HG03103 (cell line): ENCODE data around the gene KPNB1.
"Not testable (repeated sequence)": the region's sequence is repeated elsewhere in the genome, so short reads cannot be mapped to it uniquely, and the experiment has no call there.

ENCODE experiments used
- ATAC-seq: cut with Tn5 transposase; IDR thresholded peaks from one replicate; pipeline ENCODE4 v1.9.1; 2021; ENCODE audit warnings: low read depth; ENCODE audit not compliant: unreplicated experiment

KPNB1 gene

DNA sequence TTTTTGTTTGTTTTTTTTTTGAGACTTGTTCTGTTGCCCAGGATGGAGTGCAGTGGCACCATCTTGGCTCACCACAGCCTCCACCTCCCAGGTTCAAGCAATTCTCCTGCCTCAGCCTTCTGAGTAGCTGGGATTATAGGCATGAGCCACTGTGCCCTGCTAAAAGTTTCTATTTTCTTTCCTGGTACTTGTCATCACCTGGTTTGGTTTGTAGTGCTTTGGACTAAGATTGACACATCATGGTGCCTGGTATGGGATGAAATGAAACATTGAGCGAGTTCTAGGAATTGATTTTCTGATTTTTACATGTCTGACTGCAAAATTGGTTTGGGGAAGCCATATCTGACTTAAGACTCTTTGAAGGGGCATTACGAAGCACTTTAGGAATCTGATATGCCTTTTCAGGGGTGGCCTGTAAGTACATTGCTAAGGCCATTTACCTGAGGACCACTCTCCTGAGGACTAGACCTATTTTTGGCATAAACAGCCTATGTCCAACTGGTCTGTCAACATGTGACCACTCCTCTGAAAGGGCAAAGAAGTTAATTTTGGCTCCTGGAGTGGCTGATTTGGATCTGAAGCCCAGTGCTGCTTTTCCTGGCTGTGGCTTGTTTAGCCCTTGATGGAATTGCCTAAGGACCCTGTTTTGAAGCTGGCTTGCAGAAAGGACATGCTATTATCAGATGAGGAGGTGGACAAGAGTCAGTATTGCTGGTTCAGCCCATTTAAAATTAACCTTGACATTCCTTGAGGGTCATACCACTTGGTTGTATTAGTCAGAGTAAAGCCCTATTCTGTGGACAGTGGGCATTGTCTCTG lies 25.9 kb downstream of the KPNB1 start:
- no peak for ATAC-seq

DNA sequence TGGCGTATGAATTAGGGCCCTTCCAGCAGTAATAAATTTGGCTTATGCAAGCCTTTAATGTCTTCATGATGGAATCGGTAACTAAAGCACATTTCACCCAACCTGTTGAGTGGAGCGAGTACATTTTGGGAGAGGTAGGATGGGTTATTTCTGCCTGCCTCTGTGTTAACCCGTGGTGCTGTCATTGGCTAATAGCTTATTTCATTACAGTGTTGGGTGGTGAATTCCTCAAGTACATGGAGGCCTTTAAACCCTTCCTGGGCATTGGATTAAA lies 26.4 kb downstream of the KPNB1 start:
- ATAC-seq = no peak

DNA sequence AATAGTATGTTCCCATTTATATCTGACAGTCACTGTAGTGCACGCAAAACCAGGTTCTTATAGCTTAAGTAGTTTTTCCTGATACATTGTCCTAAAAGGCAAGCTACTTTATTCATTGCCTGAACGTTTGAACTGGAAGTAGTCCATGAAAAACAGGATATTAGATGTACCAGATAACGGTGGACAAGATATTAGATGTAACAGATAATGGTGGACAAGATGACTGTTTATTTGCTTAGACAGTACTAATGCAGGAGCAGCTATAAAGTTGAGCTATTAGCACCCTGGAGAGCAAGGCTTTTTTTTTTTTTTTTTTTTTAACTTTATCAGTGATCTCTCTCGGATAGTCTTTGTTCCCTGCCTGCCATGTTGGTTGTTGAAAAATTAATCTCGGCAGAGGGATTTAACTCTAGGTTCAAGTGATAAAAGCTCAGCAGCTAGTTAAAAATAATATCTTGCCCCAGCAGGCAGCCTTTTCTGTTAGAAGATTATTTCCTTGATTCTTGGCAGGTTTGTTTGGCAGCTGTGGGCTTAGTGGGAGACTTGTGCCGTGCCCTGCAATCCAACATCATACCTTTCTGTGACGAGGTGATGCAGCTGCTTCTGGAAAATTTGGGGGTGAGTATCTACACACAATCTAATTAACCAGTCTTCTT lies 26.9 kb downstream of the KPNB1 start:
- no peak for ATAC-seq

DNA sequence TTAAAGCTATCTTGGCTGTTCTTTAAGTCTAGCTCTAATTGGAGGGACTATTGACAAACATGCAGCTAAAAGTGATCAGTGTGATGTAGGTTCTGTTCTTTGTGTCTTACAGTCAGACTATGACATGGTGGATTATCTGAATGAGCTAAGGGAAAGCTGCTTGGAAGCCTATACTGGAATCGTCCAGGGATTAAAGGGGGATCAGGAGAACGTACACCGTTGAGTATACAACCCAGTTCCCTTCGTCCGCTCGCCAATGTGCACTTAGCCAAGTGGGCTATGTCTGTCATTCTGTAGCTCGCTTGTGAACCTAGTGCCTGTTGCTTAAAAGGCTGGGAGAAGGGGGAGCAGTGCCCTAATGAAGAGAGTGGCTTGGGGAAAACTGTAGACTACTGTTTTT lies 28.5 kb downstream of the KPNB1 start:
- ATAC-seq = no peak

DNA sequence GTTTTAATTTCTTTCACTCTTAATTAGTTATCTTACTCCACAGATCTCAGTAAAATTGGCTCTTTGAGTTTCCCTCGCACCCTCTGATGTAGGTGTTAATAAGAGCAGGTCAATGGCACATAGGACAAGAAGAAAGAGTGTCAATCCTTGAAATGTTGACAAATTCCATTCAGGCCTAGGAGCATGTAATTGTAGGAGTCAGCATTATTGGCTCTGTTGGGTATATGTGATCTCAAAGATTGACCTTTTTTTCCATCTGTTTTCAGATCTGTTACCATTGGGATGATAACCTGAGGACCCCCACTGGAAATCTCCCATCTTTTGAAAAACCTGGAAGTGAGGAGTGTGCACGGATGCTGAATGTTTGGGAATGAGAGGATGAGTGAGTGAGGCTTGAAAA lies 32.4 kb downstream of the KPNB1 start:
- ATAC-seq = no peak

DNA sequence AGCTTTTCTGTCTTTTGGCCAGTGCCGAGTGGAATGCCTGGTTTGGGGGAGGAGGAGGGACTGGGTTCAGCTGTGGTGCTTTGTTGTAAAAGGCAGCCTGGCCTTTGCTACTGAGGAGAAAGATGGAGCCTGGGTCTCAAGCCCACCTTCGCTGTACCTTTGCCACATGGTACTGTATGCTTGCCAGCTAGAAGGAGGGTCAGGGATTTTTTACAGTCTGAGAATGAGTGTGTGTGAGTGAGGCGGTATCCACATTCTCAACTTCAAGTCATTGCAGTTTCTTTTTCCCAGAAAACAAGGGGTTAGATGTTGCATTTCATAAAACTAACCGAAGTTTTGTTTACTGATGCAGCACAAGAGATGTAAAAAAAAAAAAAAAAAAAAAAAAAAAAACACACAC lies 33.0 kb downstream of the KPNB1 start:
- ATAC-seq = not testable (repeated sequence)

DNA sequence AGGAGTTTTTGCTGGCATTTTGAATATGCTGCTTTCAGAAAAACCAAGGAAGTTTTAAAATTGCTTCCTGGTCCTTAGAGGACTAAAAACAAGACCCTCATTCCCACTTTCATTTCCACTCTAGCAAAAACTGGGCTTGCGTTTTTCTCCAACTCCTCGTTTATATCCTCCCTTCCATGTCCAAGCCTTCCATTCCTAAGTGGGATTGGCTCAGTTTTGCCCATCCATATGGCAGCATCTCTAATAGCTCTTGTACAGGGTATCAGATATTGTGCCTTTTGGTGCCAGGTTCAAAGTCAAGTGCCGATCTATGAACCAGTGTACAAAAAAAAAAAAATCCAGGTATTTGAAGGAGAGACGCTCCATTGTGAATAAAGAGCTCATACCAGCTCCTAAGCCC lies 34.3 kb downstream of the KPNB1 start:
- no peak for ATAC-seq

DNA sequence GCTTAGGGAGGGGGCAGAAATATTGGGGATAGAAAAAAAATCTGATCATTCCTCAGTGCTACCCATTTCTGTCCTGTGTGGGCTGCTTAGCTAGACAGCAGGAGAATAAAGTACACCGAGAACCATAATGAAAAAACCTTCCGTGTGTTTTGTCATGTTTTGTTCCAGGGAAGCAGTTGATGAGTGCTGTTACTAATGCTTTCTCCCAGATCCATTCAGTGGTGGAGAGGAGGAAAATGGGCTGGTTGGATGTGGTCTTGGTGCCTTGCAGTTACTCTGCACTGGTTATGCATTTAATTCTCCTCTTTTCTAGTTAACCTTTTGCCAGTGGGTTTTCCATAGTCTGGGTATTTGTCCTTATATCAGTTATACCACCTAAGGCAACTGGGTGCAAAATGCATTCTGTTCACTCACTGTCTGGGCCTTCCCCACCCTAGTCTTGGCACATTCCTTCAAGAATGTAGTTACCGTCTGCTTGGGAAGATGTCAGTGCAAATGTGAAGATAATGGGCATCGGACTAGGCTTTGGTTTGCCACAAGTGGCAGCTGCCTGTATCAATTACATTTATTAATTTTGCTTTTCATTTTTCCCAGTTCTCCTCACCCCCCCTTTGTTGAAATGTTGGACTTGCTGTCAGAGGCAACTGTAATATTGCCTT lies 34.9 kb downstream of the KPNB1 start:
- ATAC-seq = no peak

DNA sequence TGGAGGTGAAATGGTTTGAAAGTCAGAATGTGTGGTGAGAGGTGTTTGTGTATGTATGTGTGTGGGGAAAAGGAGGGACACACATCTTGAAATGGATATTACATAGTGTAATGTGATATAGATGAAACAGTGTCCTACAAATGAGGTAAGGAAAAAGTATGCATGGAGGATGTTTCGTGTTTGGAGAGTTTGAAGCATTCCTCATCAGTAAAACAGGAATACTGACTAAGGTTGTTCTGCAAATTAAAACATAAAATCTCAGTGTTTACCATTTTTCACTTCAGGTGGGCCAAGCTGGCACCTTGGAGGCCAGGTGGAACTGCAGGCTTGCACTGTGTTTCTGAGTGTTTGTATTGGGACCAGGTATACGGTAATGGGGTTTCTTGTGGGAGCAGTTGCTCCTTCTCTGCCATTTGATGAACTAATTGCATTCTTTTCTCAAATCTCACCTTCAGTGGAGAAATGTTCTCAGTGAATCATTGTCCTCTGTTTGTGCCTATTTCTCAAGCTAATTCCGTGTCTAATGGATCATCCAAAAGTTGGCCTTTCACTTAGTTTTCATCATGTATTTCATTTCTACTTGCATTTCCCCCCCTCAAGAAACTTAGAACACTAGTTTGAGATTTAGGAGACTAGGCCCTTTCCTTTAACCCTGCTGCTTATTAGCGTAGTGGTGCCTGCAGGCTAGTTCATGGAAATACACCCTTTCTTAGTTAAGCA lies 36.0 kb downstream of the KPNB1 start:
- no peak for ATAC-seq

DNA sequence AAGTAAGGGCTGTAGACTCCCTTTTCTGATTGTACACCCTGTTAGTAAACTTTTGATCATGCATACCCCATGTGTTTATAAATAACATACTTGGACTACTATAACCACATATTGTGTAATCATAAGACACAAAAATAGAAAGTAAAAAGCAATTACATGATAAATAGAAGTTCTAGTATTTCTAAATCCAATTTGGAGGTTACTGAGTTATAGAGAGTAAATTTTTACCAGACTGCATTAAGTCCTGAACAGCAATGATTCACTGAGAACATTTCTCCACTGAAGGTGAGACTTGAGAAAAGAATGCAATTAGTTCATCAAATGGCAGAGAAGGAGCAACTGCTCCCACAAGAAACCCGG lies 36.5 kb downstream of the KPNB1 start:
- ATAC-seq = no peak

DNA sequence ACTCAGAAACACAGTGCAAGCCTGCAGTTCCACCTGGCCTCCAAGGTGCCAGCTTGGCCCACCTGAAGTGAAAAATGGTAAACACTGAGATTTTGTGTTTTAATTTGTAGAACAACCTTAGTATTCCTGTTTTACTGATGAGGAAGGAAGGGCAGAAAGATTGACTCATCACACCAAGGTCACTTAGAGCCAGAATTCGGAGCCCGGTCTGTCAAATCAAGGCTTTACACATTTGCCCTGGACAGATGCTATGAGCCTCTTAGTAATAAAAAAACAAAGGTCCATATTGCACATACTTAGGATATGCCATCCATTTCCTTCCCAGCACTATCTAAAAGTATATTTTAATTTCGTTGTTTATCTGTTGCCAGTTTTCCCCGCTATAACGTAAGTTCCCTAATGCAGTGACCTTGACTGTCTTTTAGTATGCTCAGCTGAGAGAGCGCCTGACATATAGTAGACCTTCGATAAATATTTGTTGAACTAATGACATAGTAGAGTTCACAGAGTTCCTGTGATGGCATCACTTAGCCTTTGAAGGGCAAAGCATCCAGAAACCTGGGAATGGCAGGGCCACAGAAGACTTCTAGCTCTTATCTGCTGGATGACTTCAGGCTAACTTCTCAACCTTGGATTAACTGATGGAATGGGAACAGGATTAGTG lies 37.1 kb downstream of the KPNB1 start:
- no peak for ATAC-seq

DNA sequence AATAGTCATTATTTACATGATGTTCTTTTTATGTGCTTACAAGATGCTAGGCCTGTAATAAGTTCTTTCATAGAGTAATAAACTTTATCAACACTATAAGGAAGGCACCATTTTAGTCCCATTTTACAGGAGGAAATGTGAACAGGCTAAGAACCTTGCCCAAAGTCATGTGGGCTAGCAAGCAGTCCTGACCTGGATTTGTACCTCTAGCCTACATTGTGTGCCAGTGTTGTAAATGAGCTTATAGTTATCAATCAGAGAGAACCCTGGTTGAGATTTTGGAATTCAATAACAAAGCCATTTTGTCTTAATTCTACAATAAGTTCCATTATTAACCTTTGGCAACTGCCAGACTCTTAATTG lies 37.6 kb downstream of the KPNB1 start:
- ATAC-seq = no peak

DNA sequence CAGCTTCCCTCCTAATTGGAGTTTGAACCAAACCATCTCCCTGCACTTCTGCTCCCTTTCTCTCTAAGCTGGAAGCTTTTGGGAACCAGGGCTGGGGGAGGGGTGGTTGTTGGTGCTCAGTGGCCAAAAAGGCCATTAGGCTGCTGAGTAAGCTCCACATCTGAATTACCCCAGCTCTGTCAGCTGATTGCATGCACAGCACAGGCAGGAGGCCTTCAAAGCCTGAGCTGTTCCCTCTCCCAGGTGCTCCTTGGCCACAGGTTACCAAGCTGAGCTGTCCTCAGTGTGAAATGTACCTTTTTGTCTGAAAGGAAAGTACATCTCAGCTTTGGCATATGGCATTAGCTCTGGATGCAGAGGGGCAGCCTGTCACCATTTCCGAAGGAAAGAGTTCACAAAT lies 38.0 kb downstream of the KPNB1 start:
- ATAC-seq = no peak

DNA sequence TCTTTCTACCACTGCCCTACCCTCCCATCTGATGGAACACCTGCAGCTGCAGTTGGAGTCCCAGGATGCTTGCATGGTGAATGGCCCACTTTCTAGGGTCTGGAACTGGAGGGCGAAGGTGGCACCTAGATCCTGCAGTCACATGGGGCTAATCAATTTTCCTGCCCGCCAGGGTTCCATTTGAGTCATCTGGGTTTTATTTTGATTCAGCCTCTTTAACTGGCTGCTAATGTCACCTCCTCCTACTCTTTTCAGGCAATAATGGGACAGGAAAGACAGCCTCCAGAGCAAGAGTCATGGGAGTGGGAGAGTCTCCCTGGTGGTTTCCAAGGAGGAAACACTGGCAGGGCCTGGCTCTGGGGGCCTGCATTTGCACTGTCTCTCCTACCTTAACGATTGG lies 40.4 kb downstream of the KPNB1 start:
- no peak for ATAC-seq

DNA sequence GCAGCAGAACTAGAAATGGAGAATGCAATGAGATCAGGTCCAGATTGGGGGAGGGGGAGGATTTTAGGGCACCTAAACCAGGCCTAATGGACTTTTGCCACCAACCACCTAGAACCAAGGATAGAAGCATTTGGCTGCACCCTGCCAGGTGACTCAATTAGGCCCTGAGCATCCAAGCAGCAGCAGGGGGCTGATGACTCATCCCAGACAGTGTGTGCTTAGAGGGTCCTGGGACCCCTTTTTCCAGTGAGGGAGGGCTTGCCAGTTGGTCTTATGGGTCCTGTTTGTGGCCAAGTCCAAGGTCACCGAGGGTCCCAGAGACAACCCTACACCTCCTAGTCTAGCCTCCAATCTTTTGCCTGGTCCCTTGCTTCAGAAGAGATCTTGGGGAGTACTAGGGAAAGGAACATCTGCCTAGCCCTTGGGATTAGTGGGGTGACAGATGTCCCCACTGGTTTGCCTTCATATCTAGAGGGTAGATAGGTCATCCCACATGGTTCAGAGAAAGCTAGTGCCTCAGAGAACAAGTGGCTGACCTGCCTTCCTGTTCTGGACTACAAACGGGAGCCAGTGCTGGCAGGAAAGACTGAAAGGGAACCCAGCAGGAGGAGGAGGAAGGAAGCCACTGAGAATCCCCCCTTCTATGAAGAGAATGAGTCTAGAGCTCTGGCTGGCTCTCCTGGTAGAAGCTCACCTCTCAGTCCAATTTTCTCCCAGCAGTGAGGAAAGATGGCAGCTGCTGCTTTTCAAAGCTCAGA lies 42.6 kb downstream of the KPNB1 start:
- no peak for ATAC-seq

DNA sequence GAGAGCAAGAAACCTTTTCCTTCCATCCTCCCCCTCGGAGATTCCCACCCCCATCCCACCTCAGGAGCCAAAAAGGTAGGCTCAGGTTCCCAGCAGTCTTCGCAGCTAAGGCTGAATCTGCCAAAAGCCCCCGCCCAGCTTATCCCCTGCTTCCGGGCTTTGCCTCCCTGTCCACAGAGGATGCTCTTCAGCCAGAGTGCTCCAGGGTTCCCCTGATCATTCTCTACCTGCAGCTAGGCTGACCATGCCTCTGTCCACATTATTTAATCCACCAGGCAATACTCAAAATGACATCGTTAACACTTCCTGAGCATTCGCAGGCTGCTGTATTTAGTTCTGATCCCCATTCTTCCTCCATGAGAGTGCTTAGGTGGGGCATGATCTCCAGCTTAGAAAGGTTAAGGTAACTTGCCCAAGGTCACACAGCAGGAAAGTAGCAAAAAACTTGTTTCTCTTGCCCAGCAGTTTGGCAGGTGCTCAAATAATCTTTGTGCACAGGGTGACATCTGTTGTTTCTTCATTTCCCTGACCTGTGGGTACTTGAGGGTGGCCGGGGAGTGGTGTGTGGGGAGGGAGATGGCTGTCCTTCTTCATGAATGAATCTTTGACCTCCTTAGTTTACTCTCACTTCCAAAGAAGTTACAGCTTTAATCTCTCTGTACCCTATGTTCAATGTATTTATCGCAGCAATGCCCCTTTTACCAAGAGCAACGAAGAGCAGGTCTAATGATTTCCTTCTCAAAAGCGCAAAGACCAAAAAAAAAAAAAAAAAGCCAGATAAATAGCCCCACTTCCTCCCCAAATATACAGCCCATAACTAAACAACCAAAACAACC lies 43.4 kb downstream of the KPNB1 start:
- no peak for ATAC-seq

DNA sequence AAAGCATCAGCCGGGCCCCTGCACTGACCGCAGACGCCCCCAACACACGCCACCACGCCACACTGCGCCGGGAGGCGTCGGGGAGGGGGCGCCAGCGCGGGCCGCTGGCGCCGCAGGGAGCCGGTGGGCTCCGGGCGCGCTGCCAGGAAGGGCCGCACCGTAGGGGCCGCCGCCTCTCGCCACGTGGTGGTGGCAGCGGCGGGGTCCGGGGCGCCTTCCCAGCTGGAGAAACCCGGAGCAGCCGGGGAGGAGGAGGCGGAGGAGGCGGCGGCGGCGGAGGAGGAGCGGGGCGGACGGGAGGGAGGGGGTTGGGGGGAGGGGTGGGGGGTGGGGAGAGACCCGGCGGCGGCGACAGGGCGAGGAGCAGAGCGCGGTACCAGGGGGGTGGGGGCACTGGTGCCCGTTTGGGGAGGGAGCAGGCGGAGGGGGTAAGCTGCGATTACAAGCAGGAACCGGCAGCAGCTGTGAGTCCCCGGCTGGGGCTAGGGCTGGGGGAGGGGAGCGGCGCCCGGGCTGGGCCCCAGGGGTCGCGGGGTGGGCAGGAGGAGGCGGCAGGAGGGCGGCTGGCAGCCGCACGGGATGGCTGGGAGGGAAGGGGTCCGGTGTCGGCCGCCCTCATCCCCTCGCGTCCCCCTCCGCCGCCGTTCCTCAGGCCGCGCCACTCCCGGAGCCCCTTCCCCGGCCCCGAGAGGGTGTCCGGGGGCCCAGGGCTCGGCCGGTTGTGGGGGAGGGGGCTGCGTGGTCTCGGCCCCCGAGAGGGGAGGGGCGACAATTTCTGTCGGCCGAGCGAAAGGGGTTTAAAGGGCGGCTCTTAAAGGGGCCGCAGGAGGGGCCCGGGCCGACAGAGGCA lies 44.2 kb downstream of the KPNB1 start, which contains the start of gene TBKBP1:
Gene TBKBP1 (plus strand): TSS at position 431 of the 850 bp plus-strand sequence. CDS start 1,952 bp downstream, outside the sequence.
- ATAC-seq = no peak
